Ovary (tissue), 9 donors: ENCODE measurements around the gene UPP2. TPM values are rescaled to one million over a fixed set of nuclear protein-coding genes. Genes with fewer than 3 reads are reported as not detected.

Experiments
- DNase-seq, 5 donors: peaks; one replicate each; pipeline ENCODE4 v3.0.0-alpha.2; 2019 to 2020
- H3K27ac ChIP-seq, 2 donors: fragments of 200-600 bp; one replicate each; pipeline versions ENCODE4 v1.5.1 to v1.8.0; 2019 to 2022
- H3K27me3 ChIP-seq: fragments of 200-600 bp; one replicate; pipeline ENCODE4 v1.8.0; 2022
- H3K36me3 ChIP-seq: fragments of 200-600 bp; sonication (generic); one replicate; pipeline ENCODE4 v1.5.1; 2019
- H3K4me1 ChIP-seq: one replicate; pipeline ENCODE4 v1.8.1; 2013; ENCODE audit warnings: mild to moderate bottlenecking, moderate library complexity; ENCODE audit not compliant: insufficient read depth
- H3K4me3 ChIP-seq: fragments of 200-600 bp; sonication (generic); one replicate; pipeline ENCODE4 v1.5.1; 2017
- H3K9me3 ChIP-seq, 2 donors: fragments of 200-600 bp in 1 of 2; sonication (generic) in 1 of 2; one replicate each; pipeline versions ENCODE4 v1.5.1 to v1.8.1; 2013 to 2019; ENCODE audit warnings: mild to moderate bottlenecking in 1 of 2, moderate library complexity in 1 of 2
- CTCF ChIP-seq, 3 donors: fragments of 450-650 bp in 2 of 3; fragments of 200-600 bp in 1 of 3; IDR thresholded peaks; one replicate each; pipeline versions ENCODE4 v1.5.1 to v1.8.0; 2016 to 2022; ENCODE audit warnings: antibody characterized with exemption in 3 of 3, mild to moderate bottlenecking in 1 of 3
- EP300 ChIP-seq: sonication (generic); formaldehyde crosslinking; IDR thresholded peaks from one replicate; pipeline ENCODE4 v1.6.1; 2017; ENCODE audit warnings: antibody characterized with exemption
- POLR2A ChIP-seq: fragments of 450-650 bp; IDR thresholded peaks from one replicate; pipeline ENCODE4 v1.6.1; 2017; ENCODE audit warnings: antibody characterized with exemption, mild to moderate bottlenecking, moderate library complexity
- WGBS, 3 donors: extraction: QIAGEN DNeasy Blood & Tissue Kit in 1 of 3; methylation state at CpG; one replicate each; pipeline versions ENCODE4 v1.1.5 to v1.1.7; 2013 to 2017; 5-methylcytosine and 5-hydroxymethylcytosine counted together
- intact Hi-C, 4 donors: fragments of 100-400 bp; cut with DNase I; formaldehyde crosslinking; loops; one replicate each; pipeline versions ENCODE4 v1.11.0 to v1.15.1; 2022 to 2023
- polyA plus RNA-seq, 2 donors: library from polyadenylated mRNA; stranded (reverse); fragments of 200-250 nt in 1 of 2; fragments of 350-450 nt in 1 of 2; fragmentation: Illumina TruSeq in 1 of 2; extraction: RNeasy Lipid Tissue Mini Kit (QIAGEN cat#74804) in 1 of 2; gene quantifications; one replicate each; pipeline ENCODE4 v1.2.3, GENCODE V29; 2013 to 2014
- total RNA-seq, 7 donors: library from RNA; depleted of rRNA in 2 of 7; stranded (reverse); fragments of >200 nt in 2 of 7; fragmentation: NEBNext Ultra II Directional in 3 of 7; extraction: Animal tissue kit (Norgen Biotek cat#: 25700) in 3 of 7; gene quantifications; one replicate each; pipeline versions ENCODE4 v1.1.0 to v1.2.4, GENCODE V29; 2016 to 2023
- donor health status: DM: no; HTN: no; CAD: no; lungs with moderate emphysema.
- donor health status: DM: no; HTN: no; CAD: no.
- donor health status: Bipolar disorder and iron deficiency.
- donor health status: DM: yes; HTN: yes; CAD: no.
- donor health status: DM: no; HTN: no; CAD: no.
- donor health status: DM: yes; HTN: yes; CAD: no.

UPP2 gene
- total and polyA plus RNA-seq, 9 donors, result 0.08 to 0.28 (median 0.16) TPM; not detected in 3

DNA sequence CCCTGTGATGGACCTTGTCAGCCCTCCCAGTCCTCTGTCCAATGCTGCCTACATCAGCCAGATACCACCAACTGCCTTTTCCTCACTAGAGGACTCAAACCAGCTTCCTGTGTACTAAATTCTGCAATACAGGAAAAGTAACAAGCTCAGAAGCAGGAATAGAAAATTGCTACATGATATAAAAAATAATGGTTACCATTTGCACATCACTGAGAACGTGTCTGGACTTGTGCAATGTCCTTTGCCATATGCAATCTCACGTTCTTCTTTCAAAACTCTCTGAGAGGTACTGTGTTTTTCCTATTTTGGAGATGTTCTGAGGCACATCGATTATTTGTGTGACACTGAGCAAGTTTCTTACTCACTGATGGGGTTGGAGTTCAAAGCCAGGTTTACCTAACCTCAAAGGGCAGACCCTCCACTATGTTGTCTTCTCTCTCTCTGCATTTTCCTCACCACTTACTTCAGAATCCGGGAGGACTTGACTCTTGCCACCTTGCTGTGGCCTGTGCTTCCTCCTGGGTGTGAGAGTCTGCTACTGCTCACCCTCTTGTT lies 12.1 kb downstream of the UPP2 start:
- H3K4me1 ChIP-seq, result no peaks in the 10 kb centered on the region
- WGBS, 3 donors, result 84 to 91% (median 85%) methylated on average over 4 of the region's 4 CpGs

DNA sequence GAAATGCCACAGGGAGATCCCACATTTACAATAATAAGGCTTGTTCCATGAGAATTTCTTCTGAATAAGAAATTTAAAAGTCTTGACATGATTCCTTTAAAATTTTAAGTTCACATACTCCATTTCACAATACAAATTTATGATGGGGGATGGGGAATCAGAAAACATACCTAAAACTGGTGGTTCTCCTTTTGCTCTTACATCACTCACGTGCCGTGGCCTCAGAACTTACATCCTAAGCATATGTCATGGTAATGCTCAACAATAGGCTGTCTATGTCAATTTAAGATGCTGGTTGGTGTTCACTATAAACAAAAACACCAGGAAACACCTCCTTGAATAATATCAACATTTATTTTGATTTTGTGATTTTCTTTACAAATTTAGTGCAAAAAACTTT lies 12.8 kb downstream of the UPP2 start:
- WGBS, 3 donors, result 47 to 99% (median 50%) methylated on average over 2 of the region's 2 CpGs
- no peak overlapping the region for H3K4me3 ChIP-seq
- no peak for TF ChIP-seq POLR2A
- TF ChIP-seq CTCF (IDR thresholded peaks at IDR 0.05), result no peak
- TF ChIP-seq EP300, result no peak
- no peak overlapping the region for H3K27ac ChIP-seq
- no peaks in the 10 kb centered on the region for H3K9me3 ChIP-seq
- no peaks in the 10 kb centered on the region for H3K4me1 ChIP-seq
- no peaks in the 10 kb centered on the region for H3K27me3 ChIP-seq
- no peak for DNase-seq
- H3K36me3 ChIP-seq, result no peaks in the 10 kb centered on the region
- intact Hi-C loops, result no loop called here

More for the DNA sequence above, 12.1 kb downstream of the UPP2 start:
- Histone ChIP-seq H3K27me3 (no peaks in the 10 kb centered on the region), H3K36me3 (no peaks in the 10 kb centered on the region), H3K4me3 (no peak overlapping the region), H3K27ac (no peak overlapping the region), H3K9me3 (no peaks in the 10 kb centered on the region)
- no peak for DNase-seq
- intact Hi-C loops, result no loop called here
- TF ChIP-seq POLR2A (no peak), CTCF (IDR thresholded peaks at IDR 0.05) (no peak), EP300 (no peak)

DNA sequence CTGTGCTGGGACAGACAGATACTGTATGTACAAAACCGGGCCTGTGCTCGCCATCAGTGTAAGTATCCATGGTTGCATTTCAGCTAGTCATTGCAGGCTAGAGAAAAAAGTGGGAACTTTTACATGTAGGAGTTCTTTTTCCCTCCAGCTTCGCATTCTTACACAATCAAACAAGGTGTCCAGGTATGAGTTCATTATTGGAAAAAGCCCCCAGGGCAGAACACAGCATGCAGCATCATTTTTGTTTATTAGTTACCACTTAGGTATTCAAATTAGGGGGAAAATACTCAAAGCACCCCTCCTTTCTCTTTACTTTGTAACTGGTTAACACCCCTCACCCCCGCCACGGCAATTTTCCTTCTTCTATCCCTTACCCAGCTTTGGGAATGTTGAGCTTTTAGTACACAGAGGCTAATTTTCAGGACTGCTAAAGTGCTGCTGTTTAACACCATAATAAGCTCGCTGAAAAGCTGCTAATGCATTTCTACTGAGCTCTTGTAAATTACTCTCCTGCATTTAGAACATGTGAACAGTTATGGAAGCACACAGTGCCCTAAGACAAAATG lies 13.6 kb downstream of the UPP2 start:
- 74 to 75% (median 75%) methylated on average over 6 of the region's 6 CpGs for WGBS, 3 donors
- Histone ChIP-seq H3K4me3 (no peak overlapping the region), H3K27ac (no peak overlapping the region), H3K9me3 (no peaks in the 10 kb centered on the region), H3K27me3 (no peaks in the 10 kb centered on the region), H3K36me3 (no peaks in the 10 kb centered on the region), H3K4me1 (no peaks in the 10 kb centered on the region)
- TF ChIP-seq EP300 (no peak), CTCF (IDR thresholded peaks at IDR 0.05) (no peak), POLR2A (no peak)
- no peak for DNase-seq
- intact Hi-C loops, result no loop called here

GRCh38 chr2:158116936-158117335 lies 15.3 kb downstream of the UPP2 start:
- no peaks in the 10 kb centered on the region for H3K4me1 ChIP-seq
- H3K27me3 ChIP-seq, result no peaks in the 10 kb centered on the region
- TF ChIP-seq EP300 (no peak), CTCF (IDR thresholded peaks at IDR 0.05) (no peak), POLR2A (no peak)
- H3K36me3 ChIP-seq, result no peaks in the 10 kb centered on the region
- no peak for DNase-seq
- H3K4me3 ChIP-seq, result no peak overlapping the region
- intact Hi-C loops, result no loop called here
- no peak overlapping the region for H3K27ac ChIP-seq
- whole genome bisulfite sequencing, 3 donors, result 91 to 96% (median 95%) methylated on average over 3 of the region's 3 CpGs
- no peaks in the 10 kb centered on the region for H3K9me3 ChIP-seq
